K562 (cell line): Measurements from ENCODE around the gene C17orf50. TPM values are rescaled to one million over a fixed set of nuclear protein-coding genes. Genes with fewer than 3 reads are reported as not detected.

ENCODE experiments used
- ATAC-seq: fragments of 200-7000 bp; cut with Tn5 transposase; 3 replicates; pipeline ENCODE4 v1.9.1; 2020; ENCODE audit warnings: moderate library complexity
- BruUV-seq: library from RNA; stranded (reverse); fragments of 400-500 nt; replicated peaks from 2 replicates; lab custom pipeline; 2021; lab: Mats Ljungman, UMichigan
- CTCF ChIA-PET: fragments of 300-600 bp; formaldehyde crosslinking; extraction: SDS; loops from one replicate; lab custom pipeline; 2021; ENCODE audit warnings: low intra/inter-chr PET ratio; lab: Yijun Ruan, JAX
- POLR2A ChIA-PET: fragments of 300-600, 350-650 bp; sonication (Branson Sonifier 250); formaldehyde crosslinking; extraction: SDS; loops from one replicate; lab custom pipeline; 2021; ENCODE audit warnings: antibody characterized with exemption, inconsistent platforms; lab: Yijun Ruan, JAX
- DNase-seq, 4 experiments: peaks; one replicate each; pipeline versions ENCODE4 v3.0.0 to v3.0.0-alpha.2; 2011 to 2018; ENCODE audit warnings: low spot score in 3 of 4, mixed read lengths in 3 of 4; ENCODE audit errors: extremely low read depth in 1 of 4
- FAIRE-seq: peaks from 2 replicates; lab custom pipeline; 2011; peaks lifted over from hg19 to GRCh38; lab: Jason Lieb, UNC
- H2AFZ ChIP-seq: 2 replicates; pipeline ENCODE4 v1.6.0; 2011; ENCODE audit warnings: low read depth, low read length, control low read depth, inconsistent platforms
- H3K27ac ChIP-seq: fragments of 200-600 bp; 3 replicates; pipeline ENCODE4 v1.8.0; 2011; ENCODE audit warnings: low read depth, mild to moderate bottlenecking, control low read depth, inconsistent platforms, low read length, moderate library complexity, mixed read lengths; ENCODE audit errors: extremely low read depth
- H3K27me3 ChIP-seq, 2 experiments: fragments of 300-600 bp in 1 of 2; 2 replicates in 1 of 2; 3 replicates in 1 of 2; pipeline versions ENCODE4 v1.6.0 to v1.8.0; 2011; ENCODE audit warnings: inconsistent platforms in 2 of 2, low read length in 2 of 2, mild to moderate bottlenecking in 1 of 2, mixed read lengths in 1 of 2, moderate library complexity in 1 of 2; ENCODE audit not compliant: control insufficient read depth in 2 of 2, insufficient read depth in 2 of 2
- H3K36me3 ChIP-seq: fragments of 300-600 bp; 3 replicates; pipeline ENCODE4 v1.8.0; 2011; ENCODE audit warnings: mild to moderate bottlenecking, low read length, inconsistent platforms; ENCODE audit not compliant: control insufficient read depth, insufficient read depth
- H3K4me1 ChIP-seq, 2 experiments: fragments of 200-600 bp in 1 of 2; replicated peaks in 1 of 2; 2 replicates in 1 of 2; 3 replicates in 1 of 2; pipeline versions ENCODE4 v1.5.1 to v1.8.0; 2011; ENCODE audit warnings: inconsistent platforms in 2 of 2, low read length in 2 of 2, mild to moderate bottlenecking in 1 of 2, mixed read lengths in 1 of 2, moderate library complexity in 1 of 2; ENCODE audit not compliant: control insufficient read depth in 2 of 2, insufficient read depth in 2 of 2
- H3K4me2 ChIP-seq: 2 replicates; pipeline ENCODE4 v1.6.1; 2011; ENCODE audit warnings: low read length, control low read depth, inconsistent platforms, mixed read lengths; ENCODE audit not compliant: insufficient read depth
- H3K4me3 ChIP-seq: fragments of 200-600 bp; sonication (generic), shearing (Covaris generic); 2 replicates; pipeline ENCODE4 v1.5.1; 2016; ENCODE audit warnings: control low read depth, inconsistent platforms
- H3K79me2 ChIP-seq: fragments of 200-600 bp; 3 replicates; pipeline ENCODE4 v1.8.0; 2011; ENCODE audit warnings: low read length, inconsistent platforms; ENCODE audit not compliant: control insufficient read depth, insufficient read depth
- H3K9ac ChIP-seq, 2 experiments: 2 replicates each; pipeline versions ENCODE4 v1.6.0 to v1.6.1; 2011; ENCODE audit warnings: low read depth in 2 of 2, low read length in 2 of 2, control low read depth in 1 of 2, inconsistent platforms in 1 of 2, mild to moderate bottlenecking in 1 of 2, mixed read lengths in 1 of 2; ENCODE audit not compliant: insufficient read depth in 1 of 2
- H3K9me1 ChIP-seq: one replicate; pipeline ENCODE4 v1.6.0; 2011; ENCODE audit warnings: inconsistent platforms, mild to moderate bottlenecking, low read length, moderate library complexity; ENCODE audit not compliant: control insufficient read depth, insufficient read depth
- H3K9me3 ChIP-seq: replicated peaks from 2 replicates; pipeline ENCODE4 v1.5.1; 2011; ENCODE audit warnings: low read depth, low read length, inconsistent platforms; ENCODE audit not compliant: control insufficient read depth, insufficient read depth
- H4K20me1 ChIP-seq: replicated peaks from 2 replicates; pipeline ENCODE4 v1.6.1; 2011; ENCODE audit warnings: low read length, inconsistent platforms, mixed read lengths; ENCODE audit not compliant: control insufficient read depth, insufficient read depth
- CTCFL ChIP-seq: IDR thresholded peaks from 2 replicates; pipeline ENCODE4 v1.6.1; 2011; ENCODE audit warnings: borderline replicate concordance, low read depth, mild to moderate bottlenecking, moderate library complexity, low read length; ENCODE audit not compliant: insufficient read depth, poor library complexity, severe bottlenecking
- DMBX1 ChIP-seq: fragments of 250-450 bp; sonication (Bioruptor Pico); IDR thresholded peaks from 2 replicates; pipeline ENCODE4 v1.8.0; 2022; ENCODE audit warnings: inconsistent platforms, mild to moderate bottlenecking, moderate library complexity, borderline replicate concordance
- FOXJ3 ChIP-seq: sonication (generic); formaldehyde crosslinking; IDR thresholded peaks from 2 replicates; pipeline ENCODE4 v1.4.0; 2020; ENCODE audit warnings: mild to moderate bottlenecking, missing genetic modification reagents
- ILF3 ChIP-seq: fragments of 450-650 bp; IDR thresholded peaks from 2 replicates; pipeline ENCODE4 v1.6.1; 2018; ENCODE audit warnings: antibody characterized with exemption, mild to moderate bottlenecking, moderate library complexity, borderline replicate concordance
- JUNB ChIP-seq: fragments of 450-650 bp; formaldehyde crosslinking; conservative IDR thresholded peaks from 2 replicates; pipeline ENCODE4 v1.4.0; 2020; ENCODE audit warnings: mild to moderate bottlenecking
- JUND ChIP-seq, 2 experiments: IDR thresholded peaks; 2 replicates in 1 of 2; 3 replicates in 1 of 2; pipeline ENCODE4 v1.6.1; 2011; ENCODE audit warnings: borderline replicate concordance in 2 of 2, low read depth in 2 of 2, low read length in 2 of 2, improper control_type of control experiment in 1 of 2, missing biosample characterization in 1 of 2, missing genetic modification characterization in 1 of 2, missing genetic modification reagents in 1 of 2
- NCOA2 ChIP-seq, 2 experiments: fragments of 450-650 bp; IDR thresholded peaks; 2 replicates each; pipeline ENCODE4 v1.6.1; 2018; ENCODE audit warnings: mild to moderate bottlenecking in 2 of 2, moderate library complexity in 1 of 2; ENCODE audit not compliant: partially characterized antibody in 2 of 2
- PRPF4 ChIP-seq: fragments of 200-400 bp; formaldehyde crosslinking; IDR thresholded peaks from one replicate; pipeline ENCODE4 v1.6.1; 2017; ENCODE audit warnings: low read length, low read depth, mild to moderate bottlenecking; ENCODE audit not compliant: insufficient read depth, poor library complexity, severe bottlenecking
- SETDB1 ChIP-seq: IDR thresholded peaks from one replicate; pipeline ENCODE4 v1.6.1; 2012; ENCODE audit warnings: low read length, control low read depth, inconsistent platforms
- SREBF2 ChIP-seq: sonication (generic); formaldehyde crosslinking; IDR thresholded peaks from 2 replicates; pipeline ENCODE4 v1.4.0; 2020; ENCODE audit warnings: mild to moderate bottlenecking, missing genetic modification reagents
- YY1 ChIP-seq, 3 experiments: IDR thresholded peaks; 2 replicates each; pipeline ENCODE4 v1.6.1; 2011; ENCODE audit warnings: low read length in 2 of 3, mild to moderate bottlenecking in 2 of 3, moderate library complexity in 2 of 3, borderline replicate concordance in 1 of 3, control low read depth in 1 of 3, low read depth in 1 of 3; ENCODE audit not compliant: insufficient read depth in 3 of 3, insufficient replicate concordance in 2 of 3, control insufficient read depth in 1 of 3, insufficient read length in 1 of 3; ENCODE audit errors: extremely low read depth in 1 of 3
- WGBS: fragments of 100-300 bp; shearing (Covaris generic); methylation state at CpG from one replicate; pipeline ENCODE4 v1.1.6; 2016; ENCODE audit warnings: low coverage, mixed read lengths; ENCODE audit not compliant: insufficient coverage; ENCODE audit errors: missing lambda C conversion rate; 5-methylcytosine and 5-hydroxymethylcytosine counted together
- in situ Hi-C: fragments of 300-500 bp; cut with MboI; formaldehyde crosslinking; loops from 4 replicates; pipeline ENCODE4 v1.15.0; 2018; ENCODE audit warnings: inconsistent platforms, mixed read lengths
- intact Hi-C: fragments of 100-400 bp; cut with micrococcal nuclease; formaldehyde crosslinking; loops from 2 replicates; pipeline ENCODE4 v1.14.2; 2022
- polyA plus RNA-seq, 8 experiments: library from polyadenylated mRNA; depleted of rRNA in 4 of 8; stranded (reverse) in 5 of 8; unstranded in 3 of 8; fragments of >200 nt; fragmentation: Nextera tagmentation in 2 of 8; fragmentation: Illumina TruSeq in 1 of 8; extraction: Ambion mirVana in 2 of 8; extraction: Trizol in 1 of 8; gene quantifications; 2 replicates each; pipeline versions ENCODE4 v1.2.1 to v1.2.3, GENCODE V29; 2011 to 2014; ENCODE audit warnings: inconsistent platforms in 1 of 8, missing spikeins in 1 of 8
- total RNA-seq, 7 experiments: library from RNA; depleted of rRNA in 6 of 7; stranded (reverse); fragments of >200 nt in 6 of 7; fragmentation: Illumina TruSeq in 2 of 7; extraction: Trizol in 2 of 7; gene quantifications; 2 replicates each; pipeline versions ENCODE4 v1.2.1 to v1.2.3, GENCODE V29; 2011 to 2021; ENCODE audit warnings: low replicate concordance in 1 of 7

The C17orf50 gene
- total and polyA plus RNA-seq, 9 of the 15 experiments (the other 6 are each of a cell fraction or from before 2014, with no cell fraction given) = not detected

- no peak overlapping the region for H3K9ac ChIP-seq
- ATAC-seq = no peak
- no peaks in the 10 kb centered on the region for H3K9me3 ChIP-seq
- no TSS peak for BruUV-seq
- ChIA-PET POLR2A (interaction anchor here (1.9 kb wide), 1 partner anchor 11 kb away, joined by 5 read pairs; no protein-coding TSS in a partner anchor), CTCF (no interaction called here)
- H3K9me1 ChIP-seq = no peaks in the 10 kb centered on the region
- H3K27me3 ChIP-seq = peaks cover 52 to 63% of the 10 kb centered on the region in 2 experiments
- 0% methylated on average over 9 of the region's 9 CpGs for WGBS
- DNase-seq = peak in 1 of 4 experiments; percentile 5
- no peak overlapping the region for H3K4me2 ChIP-seq
- in situ Hi-C loops = no loop called here
- no peaks in the 10 kb centered on the region for H3K36me3 ChIP-seq
- intact Hi-C loops = no loop called here
- no peak for TF ChIP-seq FOXJ3 (CRISPR knock-in tag)
- no peak for TF ChIP-seq SREBF2 (CRISPR knock-in tag)
- no peak for TF ChIP-seq JUND (IDR thresholded peaks at IDR 0.05; ENCODE audit: borderline replicate concordance, low read depth, low read length)
- TF ChIP-seq JUND (tag; IDR thresholded peaks at IDR 0.05; ENCODE audit: borderline replicate concordance, low read depth, low read length) = no peak
- H3K27ac ChIP-seq = no peak overlapping the region
- H3K4me3 ChIP-seq = no peak overlapping the region
- no peaks in the 10 kb centered on the region; the same call in 1 of the 2 replicates for H4K20me1 ChIP-seq
- H3K79me2 ChIP-seq = no peaks in the 10 kb centered on the region
- no peak overlapping the region for H2AFZ ChIP-seq
- peaks cover 0 to 14% of the 10 kb centered on the region in 2 experiments; a peak in 4 of 5 replicates for H3K4me1 ChIP-seq
- no peak for FAIRE-seq
Measured at GRCh38 chr17:35791681-35792350, 31.1 kb downstream of the C17orf50 start.

GRCh38 chr17:35793257-35793656, 32.6 kb downstream of the C17orf50 start:
- ChIA-PET POLR2A (interaction anchor here (0.7 kb wide), 1 partner anchor 71 kb away, joined by 3 read pairs; no protein-coding TSS in a partner anchor), CTCF (no interaction called here)
- Histone ChIP-seq H2AFZ (no peak overlapping the region), H3K36me3 (no peaks in the 10 kb centered on the region), H3K4me2 (no peak overlapping the region), H4K20me1 (peaks cover 4% of the 10 kb centered on the region; the same call in 1 of the 2 replicates), H3K79me2 (no peaks in the 10 kb centered on the region), H3K4me1 (peaks cover 0 to 14% of the 10 kb centered on the region in 2 experiments; a peak in 4 of 5 replicates), H3K9me3 (no peaks in the 10 kb centered on the region), H3K4me3 (no peak overlapping the region), H3K27me3 (peaks cover 53 to 73% of the 10 kb centered on the region in 2 experiments), H3K9ac (no peak overlapping the region), H3K9me1 (no peaks in the 10 kb centered on the region), H3K27ac (no peak overlapping the region)
- ATAC-seq (no peak), FAIRE-seq (no peak), DNase-seq (peak in 1 of 4 experiments; percentile 4)
- intact Hi-C loops = no loop called here
- no TSS peak for BruUV-seq
- in situ Hi-C loops = no loop called here
- 0% methylated on average over 2 of the region's 3 CpGs for WGBS
- TF ChIP-seq JUNB (CRISPR knock-in tag) (no peak), ILF3 (no peak), YY1 (IDR thresholded peaks at IDR 0.05; ENCODE audit: borderline replicate concordance in 1 of 3, control insufficient read depth in 1 of 3, extremely low read depth in 1 of 3, insufficient read depth in 3 of 3, insufficient read length in 1 of 3, insufficient replicate concordance in 2 of 3, low read depth in 1 of 3, low read length in 2 of 3) (no peak), NCOA2 (IDR thresholded peaks at IDR 0.05; ENCODE audit: partially characterized antibody in 2 of 2) (no peak), PRPF4 (no peak), DMBX1 (no peak), SETDB1 (no peak), CTCFL (no peak)
